Sigmoid colon (tissue), 3 donors: ENCODE data around the gene SPATA13.

Experiments used
- POLR2A ChIP-seq, 2 donors: fragments of 450-650 bp; IDR thresholded peaks; one replicate each; pipeline ENCODE4 v1.6.1; 2016; ENCODE audit warnings: antibody characterized with exemption in 2 of 2, mild to moderate bottlenecking in 2 of 2, moderate library complexity in 2 of 2
- TF ChIP-seq, protein P1 (sequence below), 4 experiments: fragments of 450-650 bp in 3 of 4; fragments of 200-600 bp in 1 of 4; IDR thresholded peaks; one replicate each; pipeline ENCODE4 v1.5.1; 2016 to 2019; ENCODE audit warnings: antibody characterized with exemption in 4 of 4, mild to moderate bottlenecking in 3 of 4, moderate library complexity in 2 of 4

DNA sequence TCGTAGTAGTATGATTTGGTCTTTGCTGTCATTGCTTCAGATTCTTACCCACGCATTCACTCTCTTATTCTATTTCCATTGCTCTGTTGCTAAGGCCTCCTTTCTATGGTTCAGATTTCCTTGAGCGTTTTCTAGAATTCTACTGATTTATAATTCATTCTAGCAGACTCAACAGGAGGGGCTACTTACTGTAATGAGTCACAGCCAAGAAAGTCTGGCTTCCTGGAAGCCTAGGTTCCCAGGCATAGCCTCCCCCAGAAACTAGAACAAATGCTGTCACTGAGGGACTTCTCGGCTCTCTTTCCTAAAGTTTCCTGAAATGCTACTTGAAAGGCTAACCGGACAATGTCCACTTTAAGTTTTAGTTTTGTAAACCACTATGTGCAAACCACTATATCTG is 47.7 kb upstream of the SPATA13 start:
- TF ChIP-seq, protein P1, sequence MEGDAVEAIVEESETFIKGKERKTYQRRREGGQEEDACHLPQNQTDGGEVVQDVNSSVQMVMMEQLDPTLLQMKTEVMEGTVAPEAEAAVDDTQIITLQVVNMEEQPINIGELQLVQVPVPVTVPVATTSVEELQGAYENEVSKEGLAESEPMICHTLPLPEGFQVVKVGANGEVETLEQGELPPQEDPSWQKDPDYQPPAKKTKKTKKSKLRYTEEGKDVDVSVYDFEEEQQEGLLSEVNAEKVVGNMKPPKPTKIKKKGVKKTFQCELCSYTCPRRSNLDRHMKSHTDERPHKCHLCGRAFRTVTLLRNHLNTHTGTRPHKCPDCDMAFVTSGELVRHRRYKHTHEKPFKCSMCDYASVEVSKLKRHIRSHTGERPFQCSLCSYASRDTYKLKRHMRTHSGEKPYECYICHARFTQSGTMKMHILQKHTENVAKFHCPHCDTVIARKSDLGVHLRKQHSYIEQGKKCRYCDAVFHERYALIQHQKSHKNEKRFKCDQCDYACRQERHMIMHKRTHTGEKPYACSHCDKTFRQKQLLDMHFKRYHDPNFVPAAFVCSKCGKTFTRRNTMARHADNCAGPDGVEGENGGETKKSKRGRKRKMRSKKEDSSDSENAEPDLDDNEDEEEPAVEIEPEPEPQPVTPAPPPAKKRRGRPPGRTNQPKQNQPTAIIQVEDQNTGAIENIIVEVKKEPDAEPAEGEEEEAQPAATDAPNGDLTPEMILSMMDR (IDR thresholded peaks at IDR 0.05) = no peak
- TF ChIP-seq POLR2A (IDR thresholded peaks at IDR 0.05) = no peak
